HG02870 (cell line): Measurements from ENCODE around the gene PCYT1A.
"Not testable (repeated sequence)": the region's sequence is repeated elsewhere in the genome, so short reads cannot be mapped to it uniquely, and the experiment has no call there.

Experiments used
- ATAC-seq: cut with Tn5 transposase; IDR thresholded peaks from one replicate; pipeline ENCODE4 v1.9.1; 2021; ENCODE audit warnings: mild to moderate bottlenecking, moderate library complexity; ENCODE audit not compliant: unreplicated experiment

PCYT1A gene

DNA sequence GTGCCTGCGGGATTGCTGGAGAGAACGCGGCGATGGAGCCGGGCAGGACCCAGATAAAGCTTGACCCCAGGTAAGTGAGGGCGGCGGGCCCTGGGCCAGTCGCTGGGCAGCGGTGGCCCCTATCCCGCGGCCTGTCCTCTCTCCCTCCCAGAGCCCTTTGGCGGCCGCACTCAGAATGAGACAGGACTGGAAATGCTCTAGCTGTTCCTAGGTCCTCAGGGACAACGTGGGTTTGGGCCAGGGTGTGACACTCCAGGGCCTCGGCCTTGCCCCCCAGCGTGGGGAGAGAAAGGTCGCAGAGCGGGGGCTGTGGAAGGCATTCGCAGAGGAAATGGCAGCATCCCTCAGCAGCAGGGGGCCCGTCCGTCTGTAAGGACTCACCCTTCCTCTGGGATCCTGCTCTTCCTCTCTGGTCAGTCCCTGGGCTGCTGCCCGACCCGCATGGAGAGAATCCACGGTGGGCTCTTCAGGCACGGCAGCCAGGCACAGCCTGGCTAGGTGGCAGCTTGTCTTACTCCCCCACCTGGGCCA is 70.8 kb downstream of the PCYT1A start:
- no peak for ATAC-seq

DNA sequence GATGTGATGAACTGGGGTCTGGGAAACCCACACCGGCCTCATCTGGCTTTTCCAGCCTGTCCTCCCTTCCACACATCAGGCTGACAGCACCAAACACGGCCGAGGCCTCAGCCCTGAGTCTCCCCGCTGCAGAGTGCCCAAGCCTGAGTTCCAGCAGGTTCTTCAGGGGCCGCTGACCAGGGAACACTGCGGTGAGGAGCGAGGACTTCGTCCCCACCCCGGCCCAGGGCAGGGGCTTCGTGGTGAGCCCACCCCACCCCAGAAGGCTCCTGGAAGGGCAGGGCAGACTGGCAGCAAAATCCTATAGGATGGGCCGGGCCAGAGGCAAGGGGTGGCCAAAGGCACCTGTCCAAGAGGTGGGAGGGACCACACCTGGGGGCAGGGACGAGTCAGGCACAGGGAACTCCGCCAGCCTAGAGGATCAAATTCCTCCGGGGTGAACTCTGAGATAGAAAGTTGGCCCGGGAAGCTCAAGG is 71.4 kb downstream of the PCYT1A start, which contains the start of gene SLC51A:
Gene SLC51A (plus strand): TSS at position 446 of the 476 bp plus-strand sequence. CDS start 179 bp downstream, outside the sequence.
- no peak for ATAC-seq

DNA sequence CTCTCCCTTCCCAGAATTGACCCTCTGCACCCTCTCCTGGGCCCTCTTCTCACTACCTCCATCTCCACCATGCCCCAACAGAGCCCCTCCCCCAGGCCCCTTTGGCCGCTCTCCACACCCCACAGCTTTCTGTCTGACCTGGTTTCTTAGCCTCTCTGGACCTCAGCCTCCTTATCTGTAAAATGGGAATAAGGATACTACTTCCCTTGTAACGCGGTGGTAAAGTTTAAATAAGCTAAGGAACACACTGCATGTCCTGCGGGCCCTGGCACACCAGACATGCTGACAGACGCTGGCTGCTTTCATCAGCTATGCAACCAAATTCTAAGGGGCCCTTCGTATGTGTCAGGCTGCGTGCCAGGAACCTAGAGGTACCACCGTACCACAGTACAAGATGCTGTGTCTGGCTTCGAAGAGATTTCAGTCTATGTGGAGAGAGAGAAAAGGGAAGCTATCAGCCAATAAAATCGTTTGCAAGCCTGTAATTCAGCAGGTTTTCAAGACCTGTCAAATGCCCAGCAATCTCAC is 72.0 kb downstream of the PCYT1A start:
- ATAC-seq: no peak

DNA sequence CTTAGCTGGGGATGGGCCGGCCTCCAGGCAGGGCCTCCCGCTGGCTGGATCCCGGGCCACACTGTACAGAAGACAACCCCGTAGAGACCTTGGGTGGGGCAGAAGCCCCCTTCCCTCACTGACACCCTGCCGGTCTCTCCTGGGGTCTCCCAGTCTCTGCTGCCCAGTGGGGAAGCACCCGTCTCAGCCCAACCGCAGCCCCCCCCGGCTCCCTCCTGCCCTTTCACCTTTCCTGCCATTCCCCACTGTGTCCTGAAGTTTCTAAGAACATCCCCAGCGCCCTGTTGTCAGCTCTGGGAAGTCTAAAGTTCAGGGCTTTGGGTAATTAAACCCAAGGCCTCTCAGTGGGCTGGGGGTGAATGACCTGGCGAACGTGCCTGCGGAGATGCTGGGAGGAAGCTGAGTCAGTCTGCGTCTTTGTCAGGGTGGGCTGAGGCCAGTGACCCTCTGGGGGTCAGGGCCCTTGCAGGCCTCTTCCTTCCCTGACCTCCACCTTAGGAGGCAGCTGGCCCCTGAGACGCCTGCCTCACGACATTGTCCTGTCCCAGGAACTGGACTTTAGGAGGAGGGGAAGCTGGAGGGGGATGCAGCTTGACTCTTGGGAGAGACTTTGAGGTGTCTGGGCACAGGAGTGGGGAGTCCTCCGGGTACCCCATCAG is 72.6 kb downstream of the PCYT1A start:
- ATAC-seq: no peak

DNA sequence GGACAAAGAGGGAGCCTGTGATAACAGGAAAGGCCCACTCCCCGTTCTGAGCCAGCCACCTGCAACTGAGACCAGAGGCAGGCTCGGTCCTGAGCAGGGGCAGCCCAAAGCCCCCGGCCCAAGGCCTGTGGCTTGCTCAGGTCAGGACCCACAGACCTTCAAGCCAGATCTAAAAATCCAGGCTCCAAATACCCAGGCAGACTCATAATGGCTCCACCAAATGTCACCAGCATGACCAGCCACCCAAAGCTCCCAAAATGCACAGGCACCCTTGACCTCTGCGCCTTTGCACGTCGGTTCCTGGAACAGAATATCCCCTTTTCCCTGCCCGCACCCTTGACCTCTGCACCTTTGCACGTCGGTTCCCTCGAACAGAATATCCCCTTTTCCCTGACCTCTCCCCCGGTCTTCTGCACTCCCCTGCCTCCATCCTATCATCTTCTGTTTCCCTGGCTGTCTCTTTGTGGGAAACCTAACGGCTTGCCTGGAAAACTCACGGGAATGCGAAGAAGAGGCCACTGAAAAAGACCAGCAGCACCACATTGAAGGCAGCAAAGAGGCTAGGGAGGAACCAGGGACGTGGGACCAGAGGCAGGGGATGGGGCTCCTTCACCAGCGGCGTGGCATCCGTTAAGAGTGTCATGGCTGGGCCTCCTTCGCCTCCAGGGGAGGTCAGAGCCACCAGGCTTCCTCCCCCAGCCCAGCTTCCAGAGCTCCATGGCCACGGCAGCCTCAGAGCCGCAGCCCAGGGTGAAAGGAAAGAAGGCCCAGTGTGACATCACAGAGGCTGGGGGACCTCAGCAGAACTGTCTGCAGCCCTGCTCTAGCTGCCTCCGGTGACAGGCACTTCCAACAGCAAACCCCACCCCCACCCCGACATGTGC is 76.6 kb downstream of the PCYT1A start, which contains the start of gene ZDHHC19:
Gene ZDHHC19 (minus strand): TSS at position 728 of the 884 bp plus-strand sequence. CDS start 85 bp downstream, at position 643.
- ATAC-seq: no peak

DNA sequence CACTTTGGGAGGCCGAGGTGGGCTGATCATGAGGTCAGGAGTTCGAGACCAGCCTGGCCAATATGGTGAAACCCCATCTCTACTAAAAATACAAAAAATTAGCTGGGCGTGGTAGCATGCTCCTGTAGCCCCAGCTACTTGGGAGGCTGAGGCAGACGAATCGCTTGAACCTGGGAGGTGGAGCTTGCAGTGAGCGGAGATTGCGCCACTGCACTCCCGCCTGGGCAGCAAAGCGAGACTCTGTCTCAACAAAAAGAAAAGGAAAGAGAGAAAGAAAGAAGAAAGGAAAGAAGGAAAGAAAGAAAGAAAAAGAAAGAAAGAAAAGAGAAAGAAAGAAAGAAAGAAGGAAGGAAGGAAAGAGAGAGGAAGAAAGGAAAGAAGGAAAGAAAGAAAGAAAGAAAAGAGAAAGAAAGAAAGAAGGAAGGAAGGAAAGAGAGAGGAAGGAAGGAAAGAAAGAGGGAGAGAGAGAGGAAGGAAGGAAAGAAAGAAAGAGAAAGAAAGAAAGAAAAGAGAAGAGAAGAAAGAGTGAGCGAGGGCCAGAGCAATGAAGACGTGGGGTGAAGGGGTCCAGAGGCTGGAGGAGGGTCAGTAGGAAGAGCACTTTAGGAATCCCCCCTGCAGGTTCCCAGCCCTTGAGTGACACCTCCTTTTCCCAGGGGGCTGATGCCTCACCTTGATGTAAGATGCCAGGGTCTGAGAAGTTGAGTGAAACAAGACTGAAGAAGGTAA is 77.4 kb downstream of the PCYT1A start:
- not testable (repeated sequence) for ATAC-seq

DNA sequence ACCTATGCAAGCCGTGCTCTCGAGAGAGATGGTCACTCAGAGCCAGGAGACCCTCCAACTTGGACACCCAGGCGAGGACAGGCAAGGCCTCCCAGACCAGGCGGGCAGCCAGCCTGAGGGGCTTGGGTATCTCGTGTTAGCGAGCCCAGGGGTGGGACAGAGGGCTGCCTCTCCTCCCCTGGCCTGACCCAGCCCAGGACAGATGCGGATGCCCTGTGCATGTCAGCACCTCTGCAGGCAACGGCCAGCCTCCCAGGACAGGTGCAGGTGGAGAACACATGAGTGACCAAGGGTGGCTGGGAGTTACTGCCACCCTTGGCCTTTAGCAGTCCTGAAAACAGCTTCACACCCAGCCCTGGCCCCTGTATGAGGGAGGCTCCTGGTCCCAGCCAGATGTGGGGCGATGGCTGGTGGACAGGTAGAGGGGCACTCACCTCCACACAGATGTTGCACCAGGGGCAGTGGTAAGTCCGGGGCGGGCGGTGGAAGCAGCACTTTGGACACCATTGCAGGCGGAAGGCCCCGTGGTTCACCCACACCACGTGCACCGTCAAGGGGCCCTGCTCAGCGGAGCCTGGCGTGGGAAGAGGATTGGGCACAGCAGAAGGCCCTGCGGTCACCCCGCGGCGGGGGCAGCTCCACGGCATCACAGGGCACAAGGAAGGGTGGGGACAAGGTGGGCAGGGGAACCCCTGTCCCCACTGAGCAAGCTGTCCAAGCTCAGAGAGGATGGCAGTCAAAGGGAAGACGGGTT is 78.4 kb downstream of the PCYT1A start:
- ATAC-seq: no peak

DNA sequence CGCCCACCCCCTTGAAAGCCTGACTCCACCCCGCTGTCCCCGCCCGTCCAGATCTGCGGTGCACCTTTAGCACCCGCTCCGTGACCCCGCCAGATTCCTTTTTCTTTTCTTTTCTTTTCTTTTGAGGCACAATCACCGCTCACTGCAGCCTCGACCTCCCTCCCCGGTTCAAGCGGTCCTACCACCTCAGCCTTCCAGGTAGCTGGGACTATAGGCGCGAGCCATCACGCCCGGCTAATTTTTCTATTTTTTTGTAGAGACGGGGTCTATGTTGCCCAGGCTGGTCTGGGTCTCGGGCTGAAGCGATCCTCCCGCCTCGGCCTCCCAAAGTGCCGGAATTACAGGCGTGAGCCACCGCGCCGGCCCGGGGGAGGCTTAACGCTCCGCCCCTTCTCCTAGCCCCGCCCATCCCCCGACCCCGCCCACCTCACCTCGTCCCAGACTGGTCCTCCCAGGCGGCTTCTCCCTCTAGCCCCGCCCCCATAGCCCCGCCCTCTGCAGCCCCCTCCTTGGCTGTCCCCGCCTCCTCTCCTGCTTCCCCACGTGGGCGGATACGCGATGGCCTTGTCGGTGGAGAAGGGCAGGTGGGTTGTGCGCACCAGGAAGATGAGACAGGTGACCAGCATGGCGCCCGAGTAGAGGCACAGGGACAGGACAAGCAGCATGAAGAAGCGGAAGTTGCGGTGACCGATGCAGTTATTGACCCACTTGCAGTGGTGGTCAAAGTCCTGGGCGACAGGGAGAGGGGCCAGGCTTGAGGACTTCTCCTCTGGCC is 79.5 kb downstream of the PCYT1A start:
- ATAC-seq: no peak

DNA sequence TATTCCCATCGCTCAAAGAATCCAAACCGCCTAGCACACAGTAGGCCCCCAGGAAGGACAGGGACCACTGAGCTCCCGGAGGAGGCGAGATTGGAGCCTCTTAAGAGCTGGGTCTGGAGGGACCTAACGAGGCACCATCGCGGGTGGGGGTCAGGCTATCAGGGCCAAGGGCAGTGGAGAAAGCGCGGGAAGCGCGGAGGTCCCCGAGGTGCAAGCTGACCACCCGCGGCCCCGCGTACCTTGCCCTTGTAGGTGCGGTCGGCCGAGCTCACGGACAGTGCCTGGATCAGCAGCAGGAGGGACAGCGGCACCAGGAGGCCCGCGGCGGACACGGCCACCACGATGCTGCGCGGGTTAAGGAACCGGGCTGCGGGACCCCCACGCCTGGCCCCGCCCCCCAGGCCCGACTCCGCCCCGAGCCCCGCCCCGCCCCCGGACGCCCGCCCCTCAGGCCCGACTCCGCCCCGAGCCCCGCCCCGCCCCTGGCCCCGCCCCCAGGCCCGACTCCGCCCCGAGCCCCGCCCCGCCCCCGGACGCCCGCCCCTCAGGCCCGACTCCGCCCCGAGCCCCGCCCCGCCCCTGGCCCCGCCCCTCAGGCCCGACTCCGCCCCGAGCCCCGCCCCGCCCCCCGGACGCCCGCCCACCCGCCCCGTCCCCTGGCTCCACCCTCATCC is 80.2 kb downstream of the PCYT1A start:
- ATAC-seq: no peak

DNA sequence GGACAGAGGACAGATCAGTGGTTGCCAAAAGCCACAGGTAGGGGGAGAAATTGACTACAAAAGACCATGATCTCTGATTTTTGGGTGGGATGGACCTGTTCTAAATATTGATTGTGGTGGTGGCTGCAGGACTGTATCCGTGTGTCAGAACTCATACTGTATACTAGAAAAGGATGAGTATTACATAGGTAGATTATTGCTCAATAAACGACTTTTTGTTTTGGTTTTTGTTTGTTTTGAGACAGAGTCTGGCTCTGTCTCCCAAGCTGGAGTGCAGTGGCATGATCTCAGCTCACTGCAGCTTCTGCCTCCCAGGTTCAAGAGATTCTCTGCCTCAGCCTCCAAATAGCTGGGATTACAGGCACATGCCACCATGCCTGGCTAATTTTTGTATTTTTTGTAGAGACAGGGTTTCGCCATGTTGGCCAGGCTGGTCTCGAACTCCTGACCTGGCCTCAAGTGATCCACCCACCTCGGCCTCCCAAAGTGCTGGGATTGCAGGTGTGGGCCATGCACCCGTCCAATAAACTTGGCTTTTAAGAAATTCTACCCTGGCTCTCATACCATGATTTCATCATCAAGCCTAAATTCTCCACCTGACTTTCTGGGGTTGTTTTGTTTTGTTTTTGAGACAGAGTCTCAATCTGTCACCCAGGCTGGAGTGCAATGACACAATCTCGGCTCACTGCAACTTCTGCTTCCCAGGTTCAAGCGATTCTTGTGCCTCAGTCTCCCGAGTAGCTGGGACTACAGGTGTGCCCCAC is 81.9 kb downstream of the PCYT1A start:
- ATAC-seq: not testable (repeated sequence)

DNA sequence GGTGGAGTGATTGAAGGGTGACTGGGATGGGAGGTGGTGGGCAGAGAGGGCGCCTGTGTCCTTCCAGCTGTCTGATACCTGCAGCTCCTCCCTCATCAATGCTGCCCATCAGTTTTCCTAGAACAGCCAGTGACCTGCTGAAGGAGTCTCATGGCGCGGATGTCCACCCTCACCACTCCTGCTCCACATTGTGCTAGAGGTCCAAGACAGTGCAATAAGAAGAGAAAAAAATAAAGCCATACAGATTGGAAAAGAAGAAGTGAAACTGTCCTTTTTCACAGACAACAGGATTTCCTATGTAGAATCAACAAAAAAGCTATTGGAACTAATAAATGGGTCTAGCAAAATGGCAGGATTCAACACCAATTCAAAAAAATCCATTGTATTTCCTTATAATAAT is 83.7 kb downstream of the PCYT1A start:
- no peak for ATAC-seq

DNA sequence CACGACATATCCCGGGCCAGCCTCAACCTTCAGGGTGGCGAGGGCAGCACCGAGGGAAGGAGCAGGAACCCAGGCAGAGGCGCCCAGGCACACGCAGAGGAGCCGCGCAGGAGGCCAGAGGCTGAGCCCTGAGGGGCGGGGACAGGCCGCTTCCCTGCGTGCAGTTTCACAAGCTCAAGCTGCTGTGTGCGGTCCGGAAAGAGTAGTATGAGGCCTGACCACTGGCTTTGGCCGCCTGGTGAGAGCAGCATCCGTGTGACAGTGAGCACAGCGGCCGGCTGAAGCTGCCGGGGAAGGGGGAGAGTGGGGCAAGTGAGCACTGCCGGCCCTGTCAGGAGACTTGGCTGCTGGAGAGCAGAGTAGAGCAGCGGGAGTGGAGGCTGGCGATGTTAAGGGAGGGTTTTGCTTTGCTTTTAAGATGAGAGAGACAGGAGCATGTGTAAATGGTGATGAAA is 85.0 kb downstream of the PCYT1A start:
- peak; percentile 60 for ATAC-seq

DNA sequence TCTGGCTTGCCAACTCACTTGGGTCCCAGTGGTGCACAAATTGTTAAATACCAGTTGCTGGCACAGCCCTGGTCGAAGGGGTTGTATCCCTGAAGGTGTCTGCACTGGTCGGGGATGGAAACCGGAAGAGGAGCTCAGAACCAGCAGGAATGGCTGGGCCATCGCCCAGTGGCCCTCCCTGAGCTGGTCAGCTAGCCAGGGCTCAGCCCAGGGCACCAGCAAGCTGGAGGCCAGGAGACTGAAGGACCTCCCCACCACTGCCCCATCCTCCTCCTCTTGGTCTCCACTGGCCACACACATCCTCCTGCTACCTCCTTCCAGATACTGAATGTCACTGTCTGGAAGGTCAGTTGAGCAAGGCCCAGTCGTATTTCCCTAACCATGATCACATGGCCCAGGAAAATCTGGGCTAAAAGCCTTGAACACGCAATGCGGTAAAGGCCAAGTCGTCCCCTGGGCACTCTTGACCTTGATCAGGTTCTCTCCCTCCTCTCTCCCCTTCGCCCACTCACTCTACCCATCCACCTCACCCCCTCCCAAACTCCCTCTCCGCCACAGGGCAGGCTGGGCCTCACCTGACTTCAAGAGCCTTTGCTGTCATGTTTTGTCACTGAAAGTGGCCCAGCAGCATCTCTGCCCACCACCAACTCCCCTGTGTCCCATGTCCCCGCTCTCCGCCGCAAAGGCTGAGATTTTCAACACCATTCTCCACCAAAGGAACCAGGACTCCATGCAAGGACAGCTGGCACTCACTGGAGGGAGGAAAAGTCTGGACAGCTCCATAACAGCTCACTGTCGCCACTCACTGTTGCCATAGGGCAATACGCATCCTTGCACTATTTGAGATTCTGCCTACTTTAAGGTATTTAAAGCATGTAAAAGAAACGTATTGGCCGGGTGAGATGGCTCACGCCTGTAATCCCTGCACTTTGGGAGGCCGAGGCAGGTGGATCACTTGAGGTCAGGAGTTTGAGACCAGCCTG is 88.5 kb downstream of the PCYT1A start:
- ATAC-seq: no peak

DNA sequence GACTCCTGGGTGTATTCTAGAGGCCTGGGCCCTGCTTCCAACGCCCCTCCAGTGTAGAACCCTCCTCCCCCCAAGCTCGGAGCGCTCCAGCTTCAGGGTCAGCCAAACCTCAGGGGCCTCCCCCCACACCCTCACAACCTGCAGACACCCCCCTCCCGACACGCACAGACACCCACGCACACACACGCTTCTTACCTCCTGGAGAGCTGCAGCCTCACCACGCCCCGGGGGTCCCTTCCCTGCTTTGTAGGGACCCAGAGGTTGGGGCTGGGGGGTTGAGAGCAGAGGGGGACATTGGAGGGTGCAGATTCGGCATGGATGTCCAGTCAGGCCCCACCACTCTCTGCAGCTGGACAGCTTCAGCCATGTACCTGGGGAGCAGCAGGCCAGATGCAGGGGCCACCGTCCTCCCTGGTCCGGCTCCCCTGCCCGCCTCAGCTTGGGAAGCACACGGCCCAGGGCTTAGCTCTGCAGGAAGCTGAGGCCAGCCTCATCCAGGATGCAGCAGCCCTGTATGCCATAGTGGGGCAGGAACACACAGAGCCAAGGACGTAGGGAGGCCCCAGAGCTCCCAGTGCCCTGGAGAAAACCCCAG is 89.3 kb downstream of the PCYT1A start:
- ATAC-seq: no peak

DNA sequence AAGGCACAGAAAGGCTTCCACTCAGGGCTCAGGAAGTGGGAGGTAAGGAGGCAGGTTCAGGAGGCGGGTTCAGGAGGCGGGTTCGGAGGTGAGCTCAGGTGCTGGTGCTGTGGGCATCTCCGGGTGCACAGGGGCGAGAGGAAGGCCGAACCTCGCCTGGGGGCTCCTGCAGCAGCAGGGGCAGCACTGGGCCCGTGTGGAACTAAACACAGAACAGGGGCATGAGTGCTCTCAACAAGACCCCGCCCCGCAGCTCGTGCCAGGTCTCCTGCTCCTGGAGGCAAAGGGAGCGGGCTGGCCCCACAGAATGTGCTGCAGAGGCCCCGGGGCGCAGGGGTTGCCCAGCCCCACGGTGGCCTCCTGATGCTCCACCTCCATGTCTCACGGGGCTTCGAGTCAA is 90.0 kb downstream of the PCYT1A start:
- ATAC-seq: no peak

DNA sequence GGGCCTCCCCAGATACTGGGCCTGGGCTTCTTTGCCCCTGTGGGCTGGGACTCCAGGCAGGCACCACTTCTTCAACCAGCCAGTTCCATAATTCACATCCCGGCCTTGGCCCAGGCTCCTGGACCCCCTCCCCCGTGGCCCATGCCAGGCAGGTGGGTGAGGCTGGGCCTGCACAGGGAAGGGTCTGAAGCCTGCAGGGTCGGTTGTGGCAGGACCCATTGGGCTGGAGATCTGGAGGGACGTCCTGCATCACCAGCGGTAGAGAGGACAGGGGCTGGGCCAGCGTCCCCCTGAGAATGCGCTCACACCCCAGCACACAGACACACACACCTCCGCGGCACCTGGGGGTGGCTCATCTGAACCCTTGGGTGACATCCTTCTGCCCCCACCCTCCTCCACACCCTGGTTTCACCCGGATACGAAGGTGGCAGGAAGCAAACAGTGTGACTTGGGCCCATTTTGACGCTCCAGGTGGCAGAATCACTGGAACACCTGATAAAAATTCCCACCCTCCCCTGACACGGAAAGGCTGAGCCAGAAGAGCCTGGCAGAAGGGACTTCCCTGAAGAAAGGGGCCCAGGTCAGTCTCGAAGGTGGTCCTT is 91.8 kb downstream of the PCYT1A start:
- ATAC-seq: no peak
